Choroid plexus epithelial cell (primary cell): ENCODE results near the gene PPP1R14B.

Source experiments
- DNase-seq: peaks from one replicate; pipeline ENCODE4 v3.0.0-alpha.2; 2010; ENCODE audit warnings: low read depth
- H3K4me3 ChIP-seq: 2 replicates; pipeline ENCODE4 v1.5.1; 2011; ENCODE audit warnings: low read depth, mild to moderate bottlenecking, control low read depth, low read length, moderate library complexity
- TF ChIP-seq, protein P1 (sequence below): conservative IDR thresholded peaks from 2 replicates; pipeline ENCODE4 v1.5.1; 2011; ENCODE audit warnings: low read depth, mild to moderate bottlenecking, control low read depth, inconsistent platforms, low read length, moderate library complexity

PPP1R14B gene

DNA sequence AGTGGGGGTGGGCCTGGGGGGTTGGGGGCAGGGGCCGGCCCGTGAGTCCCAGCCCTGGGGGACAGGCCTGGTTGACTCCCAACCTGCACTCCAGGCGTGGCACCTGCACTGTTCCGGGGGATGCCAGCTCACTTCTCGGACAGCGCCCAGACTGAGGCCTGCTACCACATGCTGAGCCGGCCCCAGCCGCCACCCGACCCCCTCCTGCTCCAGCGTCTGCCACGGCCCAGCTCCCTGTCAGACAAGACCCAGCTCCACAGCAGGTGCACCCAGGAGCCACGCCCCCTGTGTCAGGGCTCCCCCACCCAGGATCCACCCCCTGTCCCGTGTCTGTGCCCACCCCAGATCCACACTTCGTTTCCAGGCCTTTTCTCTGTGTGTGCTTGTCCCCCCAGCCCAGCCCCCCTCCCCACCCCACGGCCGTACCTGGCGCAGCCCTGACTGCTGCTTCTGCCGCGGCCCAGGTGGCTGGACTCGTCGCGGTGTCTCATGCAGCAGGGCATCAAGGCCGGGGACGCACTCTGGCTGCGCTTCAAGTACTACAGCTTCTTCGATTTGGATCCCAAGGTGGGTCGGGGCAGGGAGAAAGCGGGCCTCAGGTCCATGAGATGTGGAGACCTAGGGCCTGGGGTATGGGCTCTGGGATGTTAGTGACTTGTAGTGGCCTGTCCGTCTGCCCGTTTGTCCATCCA, 35.4 kb downstream of the PPP1R14B start:
- TF ChIP-seq, protein P1, sequence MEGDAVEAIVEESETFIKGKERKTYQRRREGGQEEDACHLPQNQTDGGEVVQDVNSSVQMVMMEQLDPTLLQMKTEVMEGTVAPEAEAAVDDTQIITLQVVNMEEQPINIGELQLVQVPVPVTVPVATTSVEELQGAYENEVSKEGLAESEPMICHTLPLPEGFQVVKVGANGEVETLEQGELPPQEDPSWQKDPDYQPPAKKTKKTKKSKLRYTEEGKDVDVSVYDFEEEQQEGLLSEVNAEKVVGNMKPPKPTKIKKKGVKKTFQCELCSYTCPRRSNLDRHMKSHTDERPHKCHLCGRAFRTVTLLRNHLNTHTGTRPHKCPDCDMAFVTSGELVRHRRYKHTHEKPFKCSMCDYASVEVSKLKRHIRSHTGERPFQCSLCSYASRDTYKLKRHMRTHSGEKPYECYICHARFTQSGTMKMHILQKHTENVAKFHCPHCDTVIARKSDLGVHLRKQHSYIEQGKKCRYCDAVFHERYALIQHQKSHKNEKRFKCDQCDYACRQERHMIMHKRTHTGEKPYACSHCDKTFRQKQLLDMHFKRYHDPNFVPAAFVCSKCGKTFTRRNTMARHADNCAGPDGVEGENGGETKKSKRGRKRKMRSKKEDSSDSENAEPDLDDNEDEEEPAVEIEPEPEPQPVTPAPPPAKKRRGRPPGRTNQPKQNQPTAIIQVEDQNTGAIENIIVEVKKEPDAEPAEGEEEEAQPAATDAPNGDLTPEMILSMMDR: no peak
- H3K4me3 ChIP-seq: no peak overlapping the region
- no peak for DNase-seq

DNA sequence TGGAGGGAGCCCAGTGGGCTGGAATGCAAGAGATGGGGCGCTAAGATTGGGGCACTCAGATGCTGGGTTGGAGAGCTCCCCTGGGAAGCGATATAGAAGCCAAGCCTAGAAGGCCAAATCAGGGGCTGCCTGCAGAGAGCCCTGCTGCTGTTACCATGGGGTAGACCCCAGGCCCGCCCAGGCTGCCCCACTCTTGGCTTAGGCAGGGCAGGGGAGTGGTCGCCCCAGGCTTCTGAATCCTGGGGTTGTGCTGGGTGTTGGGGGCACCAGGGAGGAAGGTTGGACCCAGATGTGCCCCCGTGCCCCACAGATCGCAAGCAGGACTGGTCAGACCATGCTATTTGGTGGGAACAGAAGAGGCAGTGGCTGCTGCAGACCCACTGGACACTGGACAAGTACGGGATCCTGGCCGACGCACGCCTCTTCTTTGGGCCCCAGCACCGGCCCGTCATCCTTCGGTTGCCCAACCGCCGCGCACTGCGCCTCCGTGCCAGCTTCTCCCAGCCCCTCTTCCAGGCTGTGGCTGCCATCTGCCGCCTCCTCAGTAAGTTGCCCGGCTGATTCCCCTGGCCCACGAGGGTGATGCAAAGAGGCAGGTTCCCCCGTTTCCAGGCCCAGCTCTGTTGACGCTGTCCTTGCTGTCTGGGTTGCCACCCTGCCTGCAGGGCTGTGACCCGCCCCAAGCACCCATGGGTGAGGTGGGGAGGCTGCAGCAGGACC, 36.3 kb downstream of the PPP1R14B start:
- H3K4me3 ChIP-seq: no peak overlapping the region
- TF ChIP-seq, protein P1: no peak
- no peak for DNase-seq

DNA sequence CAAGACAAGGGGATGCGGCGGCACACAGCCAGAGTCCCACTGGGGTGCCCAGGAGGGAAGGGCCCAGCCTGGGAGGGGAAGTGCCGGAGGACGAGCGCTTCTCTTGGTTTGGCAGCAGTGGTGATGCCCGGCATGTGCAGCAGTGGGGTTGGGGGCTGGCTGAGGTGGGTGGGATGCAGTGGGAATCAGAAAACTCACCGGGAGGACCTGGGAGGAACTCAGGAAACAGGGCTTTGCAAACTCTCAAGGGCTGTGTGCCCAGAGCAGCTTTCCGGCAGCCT, 37.2 kb downstream of the PPP1R14B start:
- DNase-seq: no peak
- no peak overlapping the region for H3K4me3 ChIP-seq
- TF ChIP-seq, protein P1: no peak

DNA sequence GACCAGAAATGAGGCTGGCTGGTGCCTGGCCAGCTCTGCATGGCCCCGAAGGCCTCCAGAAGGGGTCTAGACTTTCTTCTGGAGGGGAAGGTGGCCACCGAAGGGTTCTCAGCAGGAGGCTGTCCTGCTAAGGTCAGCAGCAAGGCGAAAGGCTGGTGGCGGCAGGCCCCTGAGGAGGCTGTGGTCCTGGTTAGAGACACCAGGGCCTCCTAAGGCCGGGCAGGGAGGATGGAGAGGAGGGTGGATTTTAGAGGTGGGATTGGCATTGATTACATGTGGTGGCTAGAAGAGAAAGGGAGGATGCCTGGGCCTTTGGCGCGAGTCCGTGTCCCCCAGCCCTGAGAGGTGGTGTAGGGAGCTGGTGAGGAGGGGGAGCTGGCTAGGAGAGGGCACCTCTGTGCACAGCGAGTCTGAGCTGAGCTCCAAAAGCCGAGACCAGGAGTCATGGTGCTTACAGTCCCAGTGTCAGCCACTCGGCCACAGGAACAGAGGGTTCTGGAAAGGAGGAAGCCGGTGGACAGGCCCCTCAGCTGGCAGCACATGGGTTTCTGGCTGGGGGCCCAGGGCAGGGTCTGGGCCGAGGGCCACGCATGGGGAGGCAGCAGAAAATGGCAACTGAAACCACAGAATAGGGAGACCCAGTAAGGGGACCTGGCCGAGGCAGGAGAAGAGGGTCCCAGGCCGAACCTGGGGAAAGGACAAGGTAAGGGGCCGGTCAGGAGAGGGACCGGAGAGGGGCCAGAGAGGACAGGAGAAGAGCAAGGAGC, 37.8 kb downstream of the PPP1R14B start:
- no peak overlapping the region for H3K4me3 ChIP-seq
- TF ChIP-seq, protein P1: no peak
- no peak for DNase-seq

DNA sequence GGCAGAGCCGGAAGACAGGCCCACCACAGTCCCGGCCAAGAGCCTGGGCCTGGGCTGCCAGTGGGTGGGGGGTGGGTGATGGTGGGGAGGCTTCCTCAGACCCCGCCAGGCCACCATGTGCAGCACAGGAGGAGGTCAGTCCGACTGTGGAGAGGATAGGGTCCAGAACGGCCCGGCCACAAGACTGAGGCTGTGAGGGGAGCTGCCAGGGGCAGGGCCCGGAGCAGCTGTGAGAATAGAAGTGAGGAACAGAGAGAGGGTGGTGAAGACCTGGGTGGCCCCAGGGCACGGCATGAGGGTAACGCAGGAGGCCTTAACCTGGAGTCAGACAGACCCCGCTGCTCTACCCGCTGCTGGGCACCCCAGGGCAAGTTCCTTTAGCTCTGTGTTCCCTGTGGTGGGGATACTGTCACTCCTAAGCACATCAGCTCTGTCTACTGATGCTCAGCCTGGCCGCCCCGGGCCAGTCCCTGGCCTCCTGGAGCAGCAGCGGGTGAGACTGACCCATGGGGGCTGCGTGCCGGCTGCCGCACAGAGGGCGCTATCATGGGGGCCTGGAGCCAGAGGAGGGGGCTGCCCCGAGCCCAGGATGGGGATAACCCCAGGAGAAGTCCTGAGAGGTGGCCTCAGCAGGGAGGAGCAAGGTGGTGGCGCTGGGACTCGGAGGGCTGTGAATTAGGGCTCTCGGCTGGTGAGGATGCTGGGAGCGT, 38.5 kb downstream of the PPP1R14B start:
- no peak for DNase-seq
- H3K4me3 ChIP-seq: peak overlapping the region; percentile 1
- TF ChIP-seq, protein P1: no peak

DNA sequence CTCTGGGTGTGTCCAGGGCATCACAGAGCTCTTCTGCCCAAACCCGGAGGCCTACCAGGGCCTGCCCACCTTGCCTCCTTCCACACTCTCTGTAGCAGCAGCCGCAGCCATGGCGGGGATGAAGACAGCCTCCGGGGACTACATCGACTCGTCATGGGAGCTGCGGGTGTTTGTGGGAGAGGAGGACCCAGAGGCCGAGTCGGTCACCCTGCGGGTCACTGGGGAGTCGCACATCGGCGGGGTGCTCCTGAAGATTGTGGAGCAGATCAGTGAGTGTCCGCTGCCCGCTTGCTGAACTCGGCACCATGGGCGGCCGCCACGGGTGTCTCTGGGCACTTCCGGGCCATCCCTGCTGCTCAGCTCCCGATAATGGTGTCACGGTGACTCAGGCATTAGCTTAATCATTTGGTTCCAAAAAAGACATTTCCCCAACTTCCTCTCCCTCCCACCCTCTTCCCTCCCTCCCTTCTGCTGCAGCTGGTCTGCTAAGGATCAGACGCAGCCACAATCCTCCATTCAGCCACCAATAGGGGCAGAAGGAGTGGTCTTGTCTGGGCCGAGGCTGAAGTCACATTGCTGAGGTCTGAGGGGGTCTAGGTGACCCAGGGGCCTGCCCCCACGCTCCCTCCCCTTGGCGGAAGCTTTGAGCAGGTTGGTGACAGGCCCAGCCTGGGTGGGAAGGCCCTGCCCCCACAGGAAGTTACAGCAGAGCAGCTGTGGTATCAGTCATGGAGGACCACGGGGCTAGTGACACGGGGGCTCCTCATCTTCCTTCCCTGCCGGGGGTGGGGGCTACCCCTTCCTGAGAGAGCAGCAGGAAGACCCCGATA, 39.3 kb downstream of the PPP1R14B start:
- peak; percentile 82 for DNase-seq
- TF ChIP-seq, protein P1: peak; percentile 22
- peak overlapping the region; percentile 1 for H3K4me3 ChIP-seq
